ENCODE results near the gene HIVEP3. TPM values are rescaled to one million over a fixed set of nuclear protein-coding genes. Genes with fewer than 3 reads are reported as not detected.

The HIVEP3 gene
- total RNA-seq, 4 donors from 2014 or later = 3.2 to 11.0 (median 4.2) TPM

DNA sequence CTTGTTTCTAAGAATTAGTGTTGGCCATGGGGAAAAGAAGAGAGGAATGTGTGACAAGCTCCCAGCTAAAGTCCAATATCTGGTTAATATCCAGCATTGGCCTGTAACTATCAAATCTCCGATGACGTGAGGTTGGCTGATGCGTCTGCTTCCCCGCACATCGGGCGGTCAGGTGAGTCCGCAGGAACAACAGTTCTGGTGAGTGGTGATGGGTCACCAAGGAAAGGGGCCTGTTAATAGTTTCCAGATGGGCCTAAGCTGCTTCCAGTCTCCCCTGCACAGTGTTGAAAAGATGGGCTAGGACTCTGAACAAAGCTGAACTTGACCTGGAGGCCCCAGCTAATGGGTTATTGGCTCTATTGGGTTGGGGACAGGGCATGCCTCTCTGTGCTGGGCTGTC is 241.1 kb downstream of the HIVEP3 start:
- no peak for TF ChIP-seq POLR2A (IDR thresholded peaks at IDR 0.05)
- TF ChIP-seq, protein P1, sequence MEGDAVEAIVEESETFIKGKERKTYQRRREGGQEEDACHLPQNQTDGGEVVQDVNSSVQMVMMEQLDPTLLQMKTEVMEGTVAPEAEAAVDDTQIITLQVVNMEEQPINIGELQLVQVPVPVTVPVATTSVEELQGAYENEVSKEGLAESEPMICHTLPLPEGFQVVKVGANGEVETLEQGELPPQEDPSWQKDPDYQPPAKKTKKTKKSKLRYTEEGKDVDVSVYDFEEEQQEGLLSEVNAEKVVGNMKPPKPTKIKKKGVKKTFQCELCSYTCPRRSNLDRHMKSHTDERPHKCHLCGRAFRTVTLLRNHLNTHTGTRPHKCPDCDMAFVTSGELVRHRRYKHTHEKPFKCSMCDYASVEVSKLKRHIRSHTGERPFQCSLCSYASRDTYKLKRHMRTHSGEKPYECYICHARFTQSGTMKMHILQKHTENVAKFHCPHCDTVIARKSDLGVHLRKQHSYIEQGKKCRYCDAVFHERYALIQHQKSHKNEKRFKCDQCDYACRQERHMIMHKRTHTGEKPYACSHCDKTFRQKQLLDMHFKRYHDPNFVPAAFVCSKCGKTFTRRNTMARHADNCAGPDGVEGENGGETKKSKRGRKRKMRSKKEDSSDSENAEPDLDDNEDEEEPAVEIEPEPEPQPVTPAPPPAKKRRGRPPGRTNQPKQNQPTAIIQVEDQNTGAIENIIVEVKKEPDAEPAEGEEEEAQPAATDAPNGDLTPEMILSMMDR (IDR thresholded peaks at IDR 0.05) = no peak
- 92 to 94% methylated on average over 7 of the region's 7 CpGs for WGBS, 2 donors
- Histone ChIP-seq H3K36me3 (no peaks in the 10 kb centered on the region), H3K27ac (peak overlapping the region; percentile 67 to 79 (median 72)), H3K4me3 (no peak overlapping the region), H3K27me3 (no peaks in the 10 kb centered on the region), H3K9me3 (no peaks in the 10 kb centered on the region), H3K4me1 (peaks cover 29 to 84% (median 52%) of the 10 kb centered on the region in 3 donors)
- intact Hi-C loops (cut with DNase I) = no loop called here
- DNase-seq = no peak

GRCh38 chr1:41675401-41675800 is 243.3 kb downstream of the HIVEP3 start:
- no CpG with 5 or more reads among the region's 1 CpG for WGBS, 2 donors
- Histone ChIP-seq H3K27ac (no peak overlapping the region), H3K9me3 (no peaks in the 10 kb centered on the region), H3K27me3 (no peaks in the 10 kb centered on the region), H3K4me3 (no peak overlapping the region), H3K4me1 (peaks cover 31 to 84% (median 48%) of the 10 kb centered on the region in 3 donors), H3K36me3 (no peaks in the 10 kb centered on the region)
- TF ChIP-seq POLR2A (IDR thresholded peaks at IDR 0.05) = no peak
- TF ChIP-seq, protein P1 (IDR thresholded peaks at IDR 0.05) = no peak
- intact Hi-C loops (cut with DNase I) = no loop called here
- DNase-seq = no peak

- H3K4me1 ChIP-seq = peaks cover 24 to 79% (median 41%) of the 10 kb centered on the region in 3 donors
- no peaks in the 10 kb centered on the region for H3K36me3 ChIP-seq
- intact Hi-C loops (cut with DNase I) = no loop called here
- WGBS, 2 donors = 82 to 89% methylated on average over 7 to 10 of the region's 10 CpGs
- TF ChIP-seq POLR2A (IDR thresholded peaks at IDR 0.05) = no peak
- TF ChIP-seq, protein P1 (IDR thresholded peaks at IDR 0.05) = no peak
- H3K9me3 ChIP-seq = no peaks in the 10 kb centered on the region
- H3K27me3 ChIP-seq = no peaks in the 10 kb centered on the region
- H3K27ac ChIP-seq = no peak overlapping the region
- no peak for DNase-seq
- H3K4me3 ChIP-seq = no peak overlapping the region
These were observed 244.2 kb downstream of the HIVEP3 start for GRCh38 chr1:41674522-41674921.

DNA sequence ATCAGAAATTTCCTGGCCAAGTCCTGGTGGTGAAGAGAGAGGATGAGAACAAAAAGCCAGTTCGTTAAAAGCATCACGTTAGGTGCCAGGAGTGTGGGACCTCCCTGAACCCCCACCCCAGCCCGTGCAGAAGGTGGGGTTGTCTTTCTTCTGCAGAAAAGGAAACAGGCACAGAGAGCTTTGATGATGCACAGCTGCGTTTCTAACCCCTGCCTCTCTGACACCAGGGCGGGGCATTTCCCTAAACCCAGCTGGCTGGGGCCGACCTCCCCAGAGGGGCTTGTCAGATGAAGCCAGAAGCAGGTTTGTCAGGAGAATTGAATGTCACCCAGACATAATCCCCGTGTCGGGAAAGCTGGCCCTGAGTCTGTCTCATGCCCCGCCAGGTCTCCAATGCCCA is 244.9 kb downstream of the HIVEP3 start:
- no peak overlapping the region for H3K27ac ChIP-seq
- 39 to 41% methylated on average over 7 to 9 of the region's 9 CpGs for WGBS, 2 donors
- H3K9me3 ChIP-seq = no peaks in the 10 kb centered on the region
- H3K27me3 ChIP-seq = no peaks in the 10 kb centered on the region
- H3K4me1 ChIP-seq = peaks cover 18 to 72% (median 35%) of the 10 kb centered on the region in 3 donors
- intact Hi-C loops (cut with DNase I) = no loop called here
- TF ChIP-seq, protein P1 (IDR thresholded peaks at IDR 0.05) = no peak
- TF ChIP-seq POLR2A (IDR thresholded peaks at IDR 0.05) = no peak
- no peak for DNase-seq
- no peaks in the 10 kb centered on the region for H3K36me3 ChIP-seq
- H3K4me3 ChIP-seq = no peak overlapping the region

GRCh38 chr1:41673378-41673777 is 245.3 kb downstream of the HIVEP3 start:
- peak overlapping the region in 1 of 4 donors; percentile 52 for H3K27ac ChIP-seq
- peaks cover 15 to 72% (median 32%) of the 10 kb centered on the region in 3 donors for H3K4me1 ChIP-seq
- 23 to 30% methylated on average over 4 of the region's 4 CpGs for WGBS, 2 donors
- TF ChIP-seq, protein P1 (IDR thresholded peaks at IDR 0.05) = no peak
- TF ChIP-seq POLR2A (IDR thresholded peaks at IDR 0.05) = no peak
- DNase-seq = no peak
- no peaks in the 10 kb centered on the region for H3K9me3 ChIP-seq
- no peak overlapping the region for H3K4me3 ChIP-seq
- no peaks in the 10 kb centered on the region for H3K36me3 ChIP-seq
- H3K27me3 ChIP-seq = no peaks in the 10 kb centered on the region
- intact Hi-C loops (cut with DNase I) = no loop called here

All from esophagus squamous epithelium (tissue), 5 donors.